Right kidney (tissue), 1 donor: ENCODE measurements around the gene TENM3.
"Not testable (repeated sequence)": the region's sequence is repeated elsewhere in the genome, so short reads cannot be mapped to it uniquely, and the experiment has no call there.

Experiments
- DNase-seq: peaks from one replicate; pipeline ENCODE4 v3.0.0-alpha.2; 2016

TENM3 gene

DNA sequence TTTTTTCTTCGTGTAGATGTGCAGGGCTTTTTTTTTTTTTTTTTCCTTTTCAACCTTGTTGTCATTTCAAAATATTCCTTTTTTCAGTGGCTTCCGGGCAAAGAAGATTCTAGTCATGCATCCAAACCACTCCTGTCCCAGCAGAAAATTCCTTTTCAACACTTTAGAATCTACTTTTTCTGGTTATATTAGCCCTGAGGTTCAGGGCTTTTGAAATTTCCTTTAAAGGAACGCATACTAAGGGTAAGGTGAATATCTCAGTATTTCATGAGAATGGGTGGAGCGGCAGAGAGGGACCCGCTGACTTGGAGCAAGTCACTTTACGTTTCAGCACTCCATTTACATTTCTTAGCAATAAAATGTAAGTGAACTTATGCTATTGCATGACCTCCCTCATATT is 15.6 kb upstream of the TENM3 start:
- no peak for DNase-seq

- DNase-seq = no peak
Measured at GRCh38 chr4:182228991-182229577, 14.1 kb upstream of the TENM3 start.

DNA sequence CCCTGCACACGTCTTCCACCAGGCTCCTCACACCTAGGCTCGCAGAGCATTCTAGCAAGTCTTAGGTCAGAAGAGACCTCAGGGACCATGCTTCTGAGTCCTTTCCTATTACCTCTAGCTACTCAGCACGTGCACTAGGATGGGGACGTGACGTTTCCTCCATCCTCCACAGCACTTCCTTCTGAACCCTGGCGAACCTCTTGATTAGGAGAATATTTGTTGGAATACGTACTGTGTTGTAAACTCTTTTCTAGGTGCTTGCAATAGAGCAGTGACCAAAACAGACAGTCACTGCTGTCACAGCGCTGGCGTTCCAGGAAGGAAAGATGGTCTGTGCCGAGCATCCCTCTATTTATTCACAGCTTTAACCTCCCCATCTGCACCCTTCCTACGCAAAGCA is 12.9 kb upstream of the TENM3 start:
- no peak for DNase-seq

DNA sequence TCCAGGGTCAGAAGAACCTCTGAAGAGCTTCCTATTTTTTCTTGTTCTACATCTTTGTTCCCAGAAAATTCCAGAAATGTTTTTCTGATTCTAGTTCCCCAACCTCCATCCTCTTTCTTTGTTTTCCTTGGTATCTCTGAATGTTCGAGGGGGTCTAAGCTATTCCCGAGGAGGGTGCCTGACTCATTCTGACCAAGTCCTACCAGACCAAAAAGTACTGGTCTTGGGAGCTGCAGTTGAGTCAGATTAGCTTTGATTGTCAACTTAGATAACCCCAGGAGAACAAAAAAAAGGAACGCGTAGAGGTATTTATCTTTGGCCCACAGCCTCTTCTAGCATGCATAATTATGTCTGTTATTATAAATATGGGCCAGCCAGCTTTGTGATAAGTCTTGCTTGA is 12.1 kb upstream of the TENM3 start:
- DNase-seq = no peak

- DNase-seq = no peak
Measured at GRCh38 chr4:182231496-182231895, 11.7 kb upstream of the TENM3 start.

- no peak for DNase-seq
Measured at GRCh38 chr4:182233310-182234090, 9.7 kb upstream of the TENM3 start.

- no peak for DNase-seq
Measured at GRCh38 chr4:182235021-182235795, 8.0 kb upstream of the TENM3 start.

- no peak for DNase-seq
Measured at GRCh38 chr4:182236186-182236585, 7.0 kb upstream of the TENM3 start.

DNA sequence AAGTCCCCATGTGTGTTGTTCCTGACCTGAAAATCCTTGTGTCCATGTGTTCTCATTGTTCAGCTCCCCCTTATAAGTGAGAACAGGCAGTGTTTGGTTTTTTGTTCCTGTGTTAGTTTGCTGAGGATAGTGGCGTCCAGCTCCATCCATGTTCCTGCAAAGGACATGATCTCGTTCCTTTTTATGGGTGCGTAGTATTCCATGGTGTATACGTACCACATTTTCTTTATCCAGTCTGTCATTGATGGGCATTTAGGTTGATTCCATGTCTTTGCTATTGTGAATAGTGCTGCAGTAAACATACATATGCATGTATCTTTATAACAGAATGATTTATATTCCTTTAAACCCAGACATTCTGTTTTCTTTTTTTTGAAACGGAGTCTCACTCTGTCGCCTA is 6.2 kb upstream of the TENM3 start:
- DNase-seq = not testable (repeated sequence)

GRCh38 chr4:182238355-182238931 is 4.8 kb upstream of the TENM3 start:
- no peak for DNase-seq

DNA sequence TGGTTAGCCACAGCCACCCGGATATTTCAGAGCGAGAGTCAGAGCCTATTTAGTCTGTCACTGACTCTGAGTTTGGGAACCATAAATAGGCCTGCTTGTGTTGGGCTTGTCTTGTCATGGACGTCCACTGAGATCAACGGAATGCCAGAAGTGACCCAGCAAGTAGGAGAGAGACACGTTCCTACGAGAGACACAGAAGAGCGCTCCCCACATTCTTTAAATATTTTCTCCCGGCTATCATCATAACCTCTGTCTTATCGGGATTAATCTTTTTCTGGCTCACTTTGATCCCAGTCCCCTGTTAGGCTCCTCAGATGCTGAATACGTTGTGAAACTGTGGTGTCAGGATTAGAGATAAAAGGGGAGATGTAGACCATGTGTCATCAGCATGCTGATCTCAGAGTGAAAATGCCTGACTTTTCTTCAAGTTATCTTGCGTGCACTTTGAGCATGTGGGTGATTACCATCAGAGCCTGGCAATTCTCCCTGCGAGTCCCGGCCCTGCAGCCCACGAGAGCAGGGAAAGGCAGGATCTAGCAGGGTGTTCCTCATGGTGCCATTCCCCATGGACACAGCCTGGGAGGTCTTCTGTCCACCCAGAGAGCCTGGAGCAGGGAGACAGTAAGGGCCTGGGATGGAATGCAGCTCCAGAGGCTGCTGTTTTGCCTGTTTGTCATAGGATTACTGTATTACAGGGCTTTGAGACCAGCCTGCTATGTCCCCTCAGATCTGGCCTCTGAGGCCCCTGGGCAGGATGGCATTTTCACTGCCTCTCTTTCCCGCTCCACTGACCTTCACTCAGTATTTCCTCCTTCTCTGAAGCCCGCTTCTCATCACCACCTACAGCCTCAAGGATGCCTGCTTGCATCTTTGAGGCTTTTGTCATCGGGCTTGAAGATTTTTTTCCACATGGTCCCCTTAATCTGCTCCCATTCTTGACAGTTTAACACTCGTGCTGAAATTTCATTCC is 2.8 kb upstream of the TENM3 start:
- DNase-seq = peak; percentile 41

GRCh38 chr4:182242260-182242659 is 942 bp upstream of the TENM3 start:
- DNase-seq = not testable (repeated sequence)

GRCh38 chr4:182242787-182243186 is 415 bp upstream of the TENM3 start:
- DNase-seq = no peak

DNA sequence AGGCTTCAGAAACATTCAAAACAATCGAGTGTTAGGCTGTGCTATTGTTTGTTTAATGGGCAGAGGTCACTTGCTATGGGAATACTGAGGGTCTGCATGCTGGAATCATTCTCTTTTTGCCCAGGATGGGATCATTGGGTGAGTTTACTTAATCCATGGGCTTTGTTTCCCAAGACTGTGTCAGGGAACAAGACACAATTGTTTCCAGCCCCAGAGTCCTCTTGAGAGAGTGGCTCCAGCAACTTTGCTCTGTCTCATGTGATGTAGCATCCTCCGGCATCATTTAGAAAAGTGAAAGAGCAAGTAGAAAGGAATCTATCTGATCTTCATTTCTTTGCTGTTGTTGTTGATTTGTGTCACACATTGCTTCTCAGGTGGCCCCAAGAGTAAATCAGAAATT is 1.8 kb downstream of the TENM3 start:
- DNase-seq = no peak

DNA sequence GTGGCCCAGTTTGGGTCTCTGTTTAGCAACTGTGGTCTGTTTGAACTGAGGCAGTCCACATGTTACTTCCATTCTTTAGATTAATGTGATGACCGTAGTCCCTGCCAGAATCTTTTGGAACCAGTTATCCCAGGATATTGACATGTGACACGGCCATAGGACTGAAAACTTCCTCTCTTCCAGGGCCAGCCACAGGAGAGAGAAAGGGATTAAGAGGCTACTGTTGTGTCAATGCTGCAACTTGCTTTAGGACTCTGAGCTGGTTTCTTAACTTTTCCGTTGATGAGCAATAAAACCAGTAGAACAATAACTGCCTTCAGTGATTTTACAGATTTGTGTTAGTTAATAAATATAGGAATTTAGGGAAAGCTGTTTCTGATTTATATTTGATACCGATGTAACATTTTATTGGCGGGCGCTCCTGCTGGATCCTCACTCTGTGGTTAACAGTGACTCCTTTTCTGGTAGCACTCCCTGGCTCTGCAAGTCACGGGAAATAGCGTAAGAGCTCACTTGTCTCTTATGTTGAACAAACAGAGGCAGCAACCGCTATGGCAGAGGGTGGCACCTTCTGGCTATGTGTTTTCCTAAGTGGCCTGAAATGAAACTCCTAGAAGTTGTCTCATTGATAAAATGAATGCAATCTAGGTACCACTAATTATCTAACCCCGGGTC is 2.5 kb downstream of the TENM3 start:
- no peak for DNase-seq

DNA sequence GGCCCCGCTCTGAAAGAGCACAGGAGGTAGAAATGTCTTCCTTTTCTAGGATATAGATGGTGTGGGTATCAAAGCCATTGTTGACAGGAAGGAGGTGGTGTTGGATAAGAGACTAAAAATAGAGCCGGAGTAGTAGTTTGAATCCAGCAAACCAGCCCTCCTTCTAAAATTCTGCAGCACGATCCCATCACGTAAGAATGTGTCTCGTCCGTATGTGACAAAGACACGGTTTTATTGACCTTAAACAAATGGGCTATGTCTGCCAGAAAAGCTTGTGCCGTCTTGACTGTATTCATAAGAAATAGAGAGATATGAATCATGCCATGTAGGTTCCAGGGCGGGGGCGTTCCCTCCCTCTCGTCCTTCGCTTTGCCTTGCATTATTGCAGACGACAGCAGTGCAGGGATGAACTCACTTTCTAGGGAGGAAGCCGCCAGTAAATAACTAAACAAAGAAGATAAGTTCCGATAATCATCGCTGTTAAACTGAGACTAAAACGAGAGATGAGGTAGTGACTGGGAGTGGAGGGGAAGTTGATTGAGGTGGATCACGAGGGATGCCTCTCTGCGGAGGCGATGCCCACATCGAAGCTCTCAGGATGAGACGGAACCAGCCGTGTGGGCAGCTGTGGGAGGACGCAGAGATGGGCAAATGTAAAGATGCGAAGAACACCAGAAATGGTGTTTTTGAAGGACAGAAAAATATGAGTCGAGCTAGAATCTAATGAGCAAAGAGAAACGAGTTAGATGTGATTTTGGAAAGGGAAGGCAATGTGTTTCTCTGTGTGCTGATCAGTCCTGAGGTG is 3.4 kb downstream of the TENM3 start:
- DNase-seq = no peak

DNA sequence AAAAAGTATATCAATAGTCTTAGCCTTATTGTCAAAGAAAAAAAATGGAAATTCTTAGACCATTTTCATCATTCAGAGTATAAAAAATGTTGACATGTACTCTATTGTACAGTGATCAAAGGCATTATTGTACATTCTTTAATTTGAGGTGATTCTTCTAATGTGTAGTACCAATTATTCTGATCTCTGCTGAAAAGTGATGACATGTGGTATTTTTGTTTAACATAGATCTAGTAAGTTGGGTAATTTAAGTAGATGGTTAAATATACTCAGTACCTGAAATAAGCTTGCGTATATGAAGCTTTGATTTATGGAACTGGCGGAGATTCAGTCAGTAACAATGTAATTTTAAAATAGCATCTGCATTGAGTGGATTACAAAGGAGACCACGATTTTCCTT is 5.1 kb downstream of the TENM3 start:
- DNase-seq = no peak

DNA sequence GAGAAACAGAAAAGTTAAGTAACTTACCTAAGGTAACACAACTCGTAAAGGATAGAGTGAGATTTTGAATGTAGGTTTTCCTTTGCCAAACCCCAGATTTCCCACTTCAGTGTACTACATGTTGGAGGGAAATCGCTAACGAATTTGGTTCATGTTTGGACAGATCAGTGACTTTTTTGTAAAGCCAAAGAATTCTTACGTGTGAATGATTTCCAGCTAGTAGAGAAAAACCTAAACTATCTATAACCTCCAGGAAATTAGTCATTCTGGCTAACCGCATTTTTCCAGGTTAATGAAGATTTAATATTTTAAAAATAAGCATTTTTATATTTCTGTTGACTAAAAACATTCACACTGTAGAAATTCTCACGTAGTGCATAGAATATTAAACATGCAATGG is 7.2 kb downstream of the TENM3 start:
- DNase-seq = no peak

- DNase-seq = no peak
Measured at GRCh38 chr4:182251116-182251515, 7.9 kb downstream of the TENM3 start.

- DNase-seq = no peak
Measured at GRCh38 chr4:182252220-182252619, 9.0 kb downstream of the TENM3 start.
